Gastroesophageal sphincter (tissue), 3 donors: ENCODE data around the gene NFIA.

Experiments used
- POLR2A ChIP-seq, 2 donors: fragments of 450-650 bp; IDR thresholded peaks; one replicate each; pipeline ENCODE4 v1.6.1; 2017; ENCODE audit warnings: antibody characterized with exemption in 2 of 2, mild to moderate bottlenecking in 2 of 2, moderate library complexity in 1 of 2
- TF ChIP-seq, protein P1 (sequence below), 4 experiments: fragments of 200-600 bp in 2 of 4; fragments of 450-650 bp in 2 of 4; sonication (generic) in 1 of 4; IDR thresholded peaks; one replicate each; pipeline ENCODE4 v1.5.1; 2017 to 2019; ENCODE audit warnings: antibody characterized with exemption in 4 of 4, mild to moderate bottlenecking in 2 of 4, moderate library complexity in 2 of 4

DNA sequence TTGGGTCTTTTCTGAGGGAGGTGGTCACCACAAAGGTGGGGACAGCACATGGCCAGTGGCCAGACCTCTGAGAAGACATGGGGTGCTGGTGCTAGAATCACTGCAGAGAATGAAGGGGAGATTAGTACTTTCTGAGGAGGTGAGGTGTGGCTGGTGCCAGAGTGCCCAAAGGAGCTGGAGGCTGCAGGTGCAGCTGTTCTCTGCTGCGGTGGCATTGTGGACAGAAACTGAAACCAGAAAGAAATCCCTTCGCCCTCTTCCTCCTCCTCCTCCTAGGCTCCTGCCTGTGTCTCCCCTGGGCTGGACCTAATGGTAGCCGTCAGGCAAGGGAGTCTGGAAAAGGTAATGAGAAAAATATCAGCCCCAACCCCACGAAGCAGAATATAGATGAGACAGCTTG lies 380.9 kb downstream of the NFIA start:
- TF ChIP-seq, protein P1, sequence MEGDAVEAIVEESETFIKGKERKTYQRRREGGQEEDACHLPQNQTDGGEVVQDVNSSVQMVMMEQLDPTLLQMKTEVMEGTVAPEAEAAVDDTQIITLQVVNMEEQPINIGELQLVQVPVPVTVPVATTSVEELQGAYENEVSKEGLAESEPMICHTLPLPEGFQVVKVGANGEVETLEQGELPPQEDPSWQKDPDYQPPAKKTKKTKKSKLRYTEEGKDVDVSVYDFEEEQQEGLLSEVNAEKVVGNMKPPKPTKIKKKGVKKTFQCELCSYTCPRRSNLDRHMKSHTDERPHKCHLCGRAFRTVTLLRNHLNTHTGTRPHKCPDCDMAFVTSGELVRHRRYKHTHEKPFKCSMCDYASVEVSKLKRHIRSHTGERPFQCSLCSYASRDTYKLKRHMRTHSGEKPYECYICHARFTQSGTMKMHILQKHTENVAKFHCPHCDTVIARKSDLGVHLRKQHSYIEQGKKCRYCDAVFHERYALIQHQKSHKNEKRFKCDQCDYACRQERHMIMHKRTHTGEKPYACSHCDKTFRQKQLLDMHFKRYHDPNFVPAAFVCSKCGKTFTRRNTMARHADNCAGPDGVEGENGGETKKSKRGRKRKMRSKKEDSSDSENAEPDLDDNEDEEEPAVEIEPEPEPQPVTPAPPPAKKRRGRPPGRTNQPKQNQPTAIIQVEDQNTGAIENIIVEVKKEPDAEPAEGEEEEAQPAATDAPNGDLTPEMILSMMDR (IDR thresholded peaks at IDR 0.05), result no peak
- no peak for TF ChIP-seq POLR2A (IDR thresholded peaks at IDR 0.05)
